Stimulated activated naive CD8-positive, alpha-beta T cell treated with anti-CD3 and anti-CD28 coated beads, Interleukin-15, amount 100 ng/mL, for 72 hours (primary cell): Measurements from ENCODE around the gene AKAP8.
"Not testable (repeated sequence)": the region's sequence is repeated elsewhere in the genome, so short reads cannot be mapped to it uniquely, and the experiment has no call there.

Source experiments
- ATAC-seq: fragments of 150-1000 bp; cut with Tn5 transposase; 2 replicates; pipeline ENCODE4 v1.10.0; 2021; ENCODE audit warnings: mild to moderate bottlenecking, moderate library complexity
- DNase-seq, 2 donors: peaks; one replicate each; pipeline ENCODE4 v3.0.0; 2021 to 2022
- H3K27ac Mint-ChIP-seq, 2 donors: one replicate each; pipeline ENCODE4 v1.8.0; 2022; ENCODE audit warnings: mild to moderate bottlenecking in 2 of 2, mixed read lengths in 2 of 2, moderate library complexity in 2 of 2
- H3K27me3 Mint-ChIP-seq: one replicate; pipeline ENCODE4 v1.8.0; 2022; ENCODE audit warnings: mixed read lengths
- H3K4me1 Mint-ChIP-seq: one replicate; pipeline ENCODE4 v1.8.0; 2022; ENCODE audit warnings: mild to moderate bottlenecking, mixed read lengths
- H3K4me3 Mint-ChIP-seq, 2 donors: one replicate each; pipeline ENCODE4 v1.8.0; 2022; ENCODE audit warnings: mild to moderate bottlenecking in 2 of 2, mixed read lengths in 2 of 2, moderate library complexity in 1 of 2
- H3K9me3 Mint-ChIP-seq, 2 donors: one replicate each; pipeline ENCODE4 v1.8.0; 2022; ENCODE audit warnings: mixed read lengths in 2 of 2

Gene AKAP8

GRCh38 chr19:15396436-15396835, 16.8 kb upstream of the AKAP8 start:
- peaks cover 27% of the 10 kb centered on the region for H3K4me1 Mint-ChIP-seq
- ATAC-seq = no peak
- H3K9me3 Mint-ChIP-seq = no peaks in the 10 kb centered on the region
- no peaks in the 10 kb centered on the region for H3K27me3 Mint-ChIP-seq
- peak overlapping the region; percentile 72 to 85 for H3K27ac Mint-ChIP-seq
- DNase-seq = no peak
- H3K4me3 Mint-ChIP-seq = no peak overlapping the region

DNA sequence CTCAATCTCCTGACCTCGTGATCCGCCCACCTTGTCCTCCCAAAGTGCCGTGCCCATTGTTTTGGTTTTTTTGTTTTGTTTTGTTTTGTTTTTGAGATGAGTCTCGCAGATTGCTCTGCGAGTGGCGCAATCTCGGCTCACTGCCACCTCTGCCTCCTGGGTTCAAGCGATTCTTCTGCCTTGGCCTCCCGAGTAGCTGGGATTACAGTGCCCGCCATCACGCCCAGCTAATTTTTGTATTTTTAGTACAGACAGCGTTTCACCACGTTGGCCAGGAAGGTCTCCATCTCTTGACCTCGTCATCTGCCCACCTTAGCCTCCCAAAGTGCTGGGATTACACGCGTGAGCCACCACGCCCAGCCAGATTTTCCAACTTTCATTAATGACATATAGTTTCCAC, 15.7 kb upstream of the AKAP8 start:
- not testable (repeated sequence) for DNase-seq, H3K9me3 Mint-ChIP-seq, ATAC-seq, H3K27me3 Mint-ChIP-seq, H3K4me3 Mint-ChIP-seq
- Mint-ChIP-seq H3K27ac (peak overlapping the region; percentile 13 to 76), H3K4me1 (peaks cover 27% of the 10 kb centered on the region)

GRCh38 chr19:15394426-15394825, 14.8 kb upstream of the AKAP8 start:
- Mint-ChIP-seq H3K4me1 (peaks cover 27% of the 10 kb centered on the region), H3K4me3 (no peak overlapping the region), H3K27me3 (no peaks in the 10 kb centered on the region), H3K27ac (no peak overlapping the region), H3K9me3 (no peaks in the 10 kb centered on the region)
- no peak for ATAC-seq
- DNase-seq = no peak

DNA sequence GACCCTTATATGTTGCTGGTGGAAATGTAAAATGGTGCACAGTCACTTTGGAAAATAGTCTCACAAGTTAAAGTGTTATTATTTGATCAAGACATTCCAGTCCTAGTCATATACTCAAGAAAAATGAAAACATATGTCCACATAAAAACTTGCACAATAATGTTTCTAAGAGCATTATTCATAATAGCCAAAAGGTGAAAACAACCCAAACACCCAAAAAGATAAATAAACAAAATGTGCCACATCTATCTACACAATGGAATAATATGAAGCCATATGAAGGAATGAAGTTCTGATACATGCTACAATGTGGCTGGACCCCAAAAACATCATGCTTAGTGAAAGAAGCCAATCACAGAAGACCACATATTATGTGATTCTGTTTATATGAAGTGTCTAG, 14.4 kb upstream of the AKAP8 start:
- H3K9me3 Mint-ChIP-seq = no peaks in the 10 kb centered on the region
- no peaks in the 10 kb centered on the region for H3K27me3 Mint-ChIP-seq
- H3K27ac Mint-ChIP-seq = no peak overlapping the region
- no peak for ATAC-seq
- no peak for DNase-seq
- H3K4me1 Mint-ChIP-seq = peaks cover 27% of the 10 kb centered on the region
- no peak overlapping the region for H3K4me3 Mint-ChIP-seq

- no peak for ATAC-seq
- Mint-ChIP-seq H3K4me3 (no peak overlapping the region), H3K27ac (peak overlapping the region; percentile 50 to 75), H3K9me3 (no peaks in the 10 kb centered on the region), H3K4me1 (peaks cover 6% of the 10 kb centered on the region), H3K27me3 (no peaks in the 10 kb centered on the region)
- no peak for DNase-seq
Measured at GRCh38 chr19:15390814-15391213, 11.2 kb upstream of the AKAP8 start.

DNA sequence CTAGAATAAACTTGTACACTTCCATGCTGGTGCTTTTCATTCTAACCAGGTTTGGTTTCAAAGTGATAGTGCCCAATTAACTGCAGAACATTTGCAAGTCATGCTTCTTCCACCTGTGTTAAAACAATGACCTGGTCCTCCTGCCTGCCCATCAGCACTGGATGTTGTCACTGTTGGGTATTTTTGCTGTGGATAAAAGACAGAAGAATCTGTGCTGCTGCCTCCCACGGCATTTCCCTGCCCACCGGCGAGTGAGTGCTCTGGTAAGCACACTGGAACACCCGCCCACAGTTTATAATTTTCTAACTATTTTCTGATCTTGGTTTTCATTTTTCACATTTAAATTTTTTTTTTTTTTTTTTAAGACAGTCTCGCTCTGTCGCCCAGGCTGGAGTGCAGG, 2.3 kb upstream of the AKAP8 start:
- H3K4me3 Mint-ChIP-seq = no peak overlapping the region
- H3K4me1 Mint-ChIP-seq = peaks cover 32% of the 10 kb centered on the region
- ATAC-seq = no peak

DNA sequence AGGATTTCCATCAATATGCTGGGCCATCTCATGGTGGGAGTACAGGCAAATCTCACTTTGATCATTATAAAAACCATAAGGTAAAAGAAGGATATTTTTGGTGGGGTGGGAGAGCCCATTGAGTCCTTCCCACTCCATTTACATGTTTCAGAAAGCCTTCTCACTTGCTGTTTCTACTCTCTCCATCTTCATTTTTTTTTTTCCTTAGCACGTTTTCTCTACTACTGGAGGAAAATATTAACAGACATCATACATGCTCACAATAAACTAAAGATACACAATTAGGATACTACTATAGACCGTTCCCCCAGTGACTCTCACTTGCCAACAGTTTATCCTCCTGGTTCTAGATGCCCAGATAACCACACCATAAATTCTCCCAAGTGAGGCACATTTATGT, 1.8 kb upstream of the AKAP8 start:
- H3K9me3 Mint-ChIP-seq = no peaks in the 10 kb centered on the region
- DNase-seq = no peak
- H3K27me3 Mint-ChIP-seq = no peaks in the 10 kb centered on the region
- H3K27ac Mint-ChIP-seq = no peak overlapping the region
- H3K4me3 Mint-ChIP-seq = peak overlapping the region in 1 of 2 donors; percentile 16
- H3K4me1 Mint-ChIP-seq = peaks cover 36% of the 10 kb centered on the region
- no peak for ATAC-seq

More for the DNA sequence above, 2.3 kb upstream of the AKAP8 start:
- DNase-seq = no peak
- Mint-ChIP-seq H3K27ac (no peak overlapping the region), H3K27me3 (no peaks in the 10 kb centered on the region), H3K9me3 (no peaks in the 10 kb centered on the region)

DNA sequence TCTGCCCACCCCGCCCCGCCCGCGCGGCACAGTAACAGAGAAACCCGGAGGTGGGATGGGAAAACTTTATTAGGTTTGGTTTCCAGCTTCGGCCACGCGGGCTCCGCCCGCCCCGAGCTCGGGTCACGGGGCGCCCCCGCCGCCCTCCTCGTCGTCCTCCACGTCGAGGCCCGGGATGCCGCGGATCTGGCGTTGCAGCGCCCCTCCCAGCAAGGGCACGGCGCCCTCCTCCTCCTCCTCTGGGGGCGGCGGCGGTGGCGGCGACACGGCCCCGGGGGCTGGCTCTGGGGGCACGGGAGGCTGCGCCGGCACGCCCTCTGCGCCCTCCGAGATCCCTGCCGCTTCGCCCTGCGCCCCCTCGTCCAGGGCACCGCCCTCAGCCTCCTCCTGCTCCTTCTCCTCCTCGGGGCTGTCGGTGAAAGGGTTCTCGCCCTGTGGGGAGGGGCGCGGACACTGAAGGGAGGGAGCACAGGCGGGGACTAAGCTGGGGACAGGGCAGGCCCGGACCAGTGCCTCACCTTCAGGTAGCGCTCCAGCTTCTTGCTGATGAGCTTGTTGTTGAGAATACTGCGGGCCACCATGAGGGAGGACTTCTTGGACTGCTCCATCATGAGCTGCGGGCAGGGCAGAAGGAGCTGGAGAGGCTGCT, 536 bp upstream of the AKAP8 start:
- H3K4me1 Mint-ChIP-seq = peaks cover 38% of the 10 kb centered on the region
- H3K27me3 Mint-ChIP-seq = no peaks in the 10 kb centered on the region
- peak overlapping the region; percentile 54 to 96 for H3K27ac Mint-ChIP-seq
- H3K4me3 Mint-ChIP-seq = peak overlapping the region; percentile 95 to 96
- H3K9me3 Mint-ChIP-seq = no peaks in the 10 kb centered on the region
- ATAC-seq (peak; percentile 18), DNase-seq (no peak)

DNA sequence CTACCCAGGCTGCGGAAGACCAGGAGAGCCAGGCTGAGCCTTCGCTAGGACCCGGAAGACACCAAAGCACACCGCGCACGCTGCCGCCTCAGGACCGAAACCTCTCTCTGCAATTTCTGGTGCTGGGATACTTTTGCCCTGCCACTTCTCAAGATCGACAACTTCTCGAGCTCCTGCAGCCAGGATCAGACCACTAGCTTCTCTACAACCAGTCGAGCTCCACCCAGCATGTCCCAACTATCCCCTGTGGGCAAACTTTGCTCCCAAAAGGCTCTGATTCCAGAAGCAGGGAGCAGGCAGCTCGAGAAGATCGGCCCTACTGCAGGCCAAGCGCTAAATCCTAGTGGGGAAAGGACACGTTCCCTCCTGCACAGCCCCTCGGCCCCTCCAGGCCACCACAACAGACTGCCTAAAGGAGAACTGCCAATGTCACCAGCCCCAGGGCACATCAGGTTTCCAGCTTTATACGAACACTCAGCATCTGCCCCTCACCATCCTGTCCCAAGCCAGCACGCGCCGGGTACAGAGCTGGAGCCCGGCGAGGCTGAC, 979 bp downstream of the AKAP8 start:
- ATAC-seq = peak; percentile 27
- DNase-seq = peak; percentile 40 to 63
- Mint-ChIP-seq H3K4me3 (peak overlapping the region; percentile 95 to 96), H3K27me3 (no peaks in the 10 kb centered on the region), H3K27ac (peak overlapping the region; percentile 97 to 100), H3K9me3 (no peaks in the 10 kb centered on the region), H3K4me1 (peaks cover 52% of the 10 kb centered on the region)

DNA sequence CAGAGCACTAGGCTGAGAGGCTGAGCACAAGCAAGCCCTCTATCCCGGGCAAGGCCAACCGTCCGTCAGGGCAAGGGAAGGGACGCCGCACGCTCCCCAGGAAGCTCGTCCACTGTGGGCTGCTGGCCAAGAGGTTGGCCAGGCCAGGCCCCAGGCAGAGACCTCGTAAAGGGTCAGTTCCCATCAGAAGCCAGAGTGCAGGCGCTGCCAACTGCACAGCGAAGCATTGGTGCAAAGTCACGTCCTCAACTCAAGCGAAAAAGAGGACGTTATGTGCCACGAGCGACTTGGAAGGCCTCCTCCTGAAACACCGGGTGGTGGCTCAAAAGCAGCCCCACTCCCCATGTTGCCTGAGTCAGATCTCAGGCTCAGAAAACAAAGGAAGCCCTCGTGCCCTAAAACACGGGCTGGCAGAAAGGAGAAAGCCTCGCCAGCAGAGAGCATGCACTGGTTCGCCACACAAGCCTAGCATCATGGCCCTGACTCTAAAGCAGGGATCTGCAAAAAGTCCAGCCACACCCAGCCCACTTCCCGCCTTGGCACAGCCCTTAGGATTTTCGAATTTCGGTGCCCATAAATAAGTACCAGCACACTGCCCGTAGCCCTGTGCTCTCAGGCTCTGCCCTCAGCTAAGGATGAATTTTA, 4.7 kb downstream of the AKAP8 start:
- DNase-seq = no peak
- H3K4me1 Mint-ChIP-seq = peaks cover 46% of the 10 kb centered on the region
- ATAC-seq = no peak
- H3K27me3 Mint-ChIP-seq = no peaks in the 10 kb centered on the region
- no peak overlapping the region for H3K4me3 Mint-ChIP-seq
- H3K9me3 Mint-ChIP-seq = no peaks in the 10 kb centered on the region
- H3K27ac Mint-ChIP-seq = no peak overlapping the region

GRCh38 chr19:15374105-15374651, 5.4 kb downstream of the AKAP8 start:
- Mint-ChIP-seq H3K9me3 (no peaks in the 10 kb centered on the region), H3K27ac (peak overlapping the region in 1 of 2 donors; percentile 71), H3K27me3 (no peaks in the 10 kb centered on the region), H3K4me3 (peak overlapping the region in 1 of 2 donors; percentile 29), H3K4me1 (peaks cover 46% of the 10 kb centered on the region)
- ATAC-seq (no peak), DNase-seq (no peak)

- ATAC-seq (no peak), DNase-seq (no peak)
- peak overlapping the region in 1 of 2 donors; percentile 29 for H3K4me3 Mint-ChIP-seq
- H3K27ac Mint-ChIP-seq = peak overlapping the region in 1 of 2 donors; percentile 71
- H3K4me1 Mint-ChIP-seq = peaks cover 47% of the 10 kb centered on the region
- H3K9me3 Mint-ChIP-seq = no peaks in the 10 kb centered on the region
- no peaks in the 10 kb centered on the region for H3K27me3 Mint-ChIP-seq
Measured at GRCh38 chr19:15373644-15374043, 5.9 kb downstream of the AKAP8 start.

GRCh38 chr19:15372891-15373301, 6.7 kb downstream of the AKAP8 start:
- DNase-seq (no peak), ATAC-seq (no peak)
- Mint-ChIP-seq H3K27ac (peak overlapping the region in 1 of 2 donors; percentile 83), H3K4me1 (peaks cover 50% of the 10 kb centered on the region), H3K9me3 (no peaks in the 10 kb centered on the region), H3K4me3 (no peak overlapping the region), H3K27me3 (no peaks in the 10 kb centered on the region)

DNA sequence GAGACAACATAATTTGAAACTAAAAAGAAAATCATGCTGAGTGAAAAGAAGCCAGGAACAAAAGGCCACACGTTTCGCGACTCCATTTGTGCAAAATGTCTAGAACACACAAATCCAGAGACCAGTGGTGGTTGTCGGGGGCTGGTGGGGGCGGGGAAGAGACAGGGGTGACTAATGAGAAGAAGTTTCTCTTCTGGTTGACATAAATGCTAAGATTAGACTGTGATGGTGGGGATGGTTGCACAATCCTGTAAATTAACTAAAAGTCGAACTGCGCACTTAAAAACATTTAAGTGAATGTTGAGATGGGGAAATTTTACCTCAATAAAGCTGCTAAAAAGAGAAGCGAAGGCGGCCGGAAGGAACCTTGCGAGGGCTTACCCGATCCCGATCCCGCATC, 7.1 kb downstream of the AKAP8 start:
- H3K27me3 Mint-ChIP-seq = no peaks in the 10 kb centered on the region
- no peaks in the 10 kb centered on the region for H3K9me3 Mint-ChIP-seq
- ATAC-seq (no peak), DNase-seq (no peak)
- H3K4me1 Mint-ChIP-seq = peaks cover 45% of the 10 kb centered on the region
- no peak overlapping the region for H3K4me3 Mint-ChIP-seq
- H3K27ac Mint-ChIP-seq = no peak overlapping the region

GRCh38 chr19:15371786-15372380, 7.7 kb downstream of the AKAP8 start:
- no peak overlapping the region for H3K4me3 Mint-ChIP-seq
- DNase-seq (no peak), ATAC-seq (no peak)
- peaks cover 40% of the 10 kb centered on the region for H3K4me1 Mint-ChIP-seq
- no peaks in the 10 kb centered on the region for H3K27me3 Mint-ChIP-seq
- no peaks in the 10 kb centered on the region for H3K9me3 Mint-ChIP-seq
- H3K27ac Mint-ChIP-seq = no peak overlapping the region

- Mint-ChIP-seq H3K27ac (no peak overlapping the region), H3K4me1 (peaks cover 33% of the 10 kb centered on the region), H3K27me3 (no peaks in the 10 kb centered on the region), H3K9me3 (no peaks in the 10 kb centered on the region), H3K4me3 (no peak overlapping the region)
- ATAC-seq = no peak
- no peak for DNase-seq
Measured at GRCh38 chr19:15371119-15371518, 8.5 kb downstream of the AKAP8 start.
